ENCODE results near the gene UPP2. TPM values are rescaled to one million over a fixed set of nuclear protein-coding genes. Genes with fewer than 3 reads are reported as not detected.

The UPP2 gene
- total and polyA plus RNA-seq, 2 of the 13 experiments (the other 11 are each of a cell fraction or from before 2014, with no cell fraction given) = 0.07 to 0.28 TPM

DNA sequence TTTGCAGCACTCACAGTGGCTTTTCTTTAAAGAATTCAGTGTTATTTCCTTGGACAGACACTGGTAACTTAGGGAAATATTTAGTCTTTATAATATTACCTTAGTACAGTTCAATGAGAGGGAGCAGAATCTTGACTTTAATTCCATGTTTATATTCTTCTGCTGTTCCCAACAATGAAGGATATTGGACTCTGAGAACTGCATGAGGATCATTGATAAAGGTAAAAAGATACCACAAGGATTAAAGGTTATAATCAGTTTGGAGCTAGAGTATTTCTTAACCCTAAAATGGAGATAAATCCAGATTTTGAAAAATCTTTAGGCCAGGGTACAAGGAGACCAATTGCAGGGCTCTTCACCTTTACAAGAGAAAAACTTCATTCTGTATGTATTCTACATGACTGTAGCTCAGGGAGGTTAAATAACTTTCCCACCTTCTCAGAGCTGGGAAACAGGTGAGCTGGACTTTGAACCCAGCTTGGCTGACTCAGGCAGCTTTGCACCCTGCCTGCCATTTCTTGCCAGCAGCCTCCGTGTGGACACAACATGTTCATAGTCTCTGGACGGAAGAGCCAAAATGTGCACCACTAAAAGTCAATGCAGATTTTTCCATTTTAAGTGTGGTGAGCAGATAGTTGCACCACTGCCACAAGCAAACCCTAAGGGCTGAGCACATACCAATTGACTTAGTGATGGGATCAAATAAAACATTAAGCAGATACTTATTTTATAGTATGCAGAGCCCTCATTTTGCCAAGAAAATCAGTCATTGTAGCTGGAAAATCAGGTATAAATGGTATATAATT, 26.7 kb downstream of the UPP2 start (continued):
- no peak for TF ChIP-seq SNAPC4 (CRISPR knock-in tag; IDR thresholded peaks at IDR 0.05)
- no peak for TF ChIP-seq ZNF362 (CRISPR knock-in tag; IDR thresholded peaks at IDR 0.05; ENCODE audit: borderline replicate concordance)
- no peak for TF ChIP-seq ZNF276 (CRISPR knock-in tag; IDR thresholded peaks at IDR 0.05; ENCODE audit: low read depth)
- TF ChIP-seq, protein P1, sequence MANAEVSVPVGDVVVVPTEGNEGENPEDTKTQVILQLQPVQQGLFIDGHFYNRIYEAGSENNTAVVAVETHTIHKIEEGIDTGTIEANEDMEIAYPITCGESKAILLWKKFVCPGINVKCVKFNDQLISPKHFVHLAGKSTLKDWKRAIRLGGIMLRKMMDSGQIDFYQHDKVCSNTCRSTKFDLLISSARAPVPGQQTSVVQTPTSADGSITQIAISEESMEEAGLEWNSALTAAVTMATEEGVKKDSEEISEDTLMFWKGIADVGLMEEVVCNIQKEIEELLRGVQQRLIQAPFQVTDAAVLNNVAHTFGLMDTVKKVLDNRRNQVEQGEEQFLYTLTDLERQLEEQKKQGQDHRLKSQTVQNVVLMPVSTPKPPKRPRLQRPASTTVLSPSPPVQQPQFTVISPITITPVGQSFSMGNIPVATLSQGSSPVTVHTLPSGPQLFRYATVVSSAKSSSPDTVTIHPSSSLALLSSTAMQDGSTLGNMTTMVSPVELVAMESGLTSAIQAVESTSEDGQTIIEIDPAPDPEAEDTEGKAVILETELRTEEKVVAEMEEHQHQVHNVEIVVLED (CRISPR knock-in tag; IDR thresholded peaks at IDR 0.05; ENCODE audit: borderline replicate concordance) = no peak
- no peak for TF ChIP-seq ZNF337 (CRISPR knock-in tag; IDR thresholded peaks at IDR 0.05; ENCODE audit: borderline replicate concordance, low read depth)
- 0 out of 2 replicates have a peak, but pooled peaks have one; percentile 70 for TF ChIP-seq CHD4 (IDR thresholded peaks at IDR 0.05; ENCODE audit: borderline replicate concordance, low read length)
- TF ChIP-seq HNF1A (IDR thresholded peaks at IDR 0.05; ENCODE audit: low read depth) = no peak
- no peak for TF ChIP-seq HNF1A (CRISPR knock-in tag; IDR thresholded peaks at IDR 0.05; ENCODE audit: borderline replicate concordance)
- TF ChIP-seq ZNF674 (CRISPR knock-in tag; IDR thresholded peaks at IDR 0.05; ENCODE audit: low read depth) = no peak
